ENCODE measurements around the gene NUMA1.

DNA sequence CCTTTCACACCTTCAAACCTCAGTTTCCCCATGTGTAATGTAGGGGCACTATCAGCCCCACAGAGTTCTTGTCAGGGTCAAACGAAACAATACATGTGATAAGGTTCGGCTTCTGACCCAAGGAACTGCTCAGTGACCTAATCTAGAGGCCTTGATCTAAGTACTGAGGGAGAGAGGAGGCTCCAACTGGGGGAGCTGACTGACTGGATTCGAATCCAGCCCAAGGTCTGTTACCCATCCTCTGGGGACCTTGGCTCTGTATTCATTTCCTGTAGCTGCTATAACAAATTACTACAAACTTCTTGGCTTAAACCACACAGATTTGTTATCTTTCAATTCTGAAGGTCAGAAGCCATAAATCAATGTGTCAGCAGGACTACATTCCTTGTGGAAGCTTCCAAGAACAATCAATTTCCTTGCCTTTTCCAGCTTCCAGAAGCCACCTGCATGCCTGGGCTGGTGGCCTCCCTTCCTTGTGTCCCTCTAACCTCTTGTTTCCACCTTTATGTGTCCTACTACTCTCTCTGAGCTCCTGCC lies 42.8 kb upstream of the NUMA1 start:
- TF ChIP-seq CTCF (IDR thresholded peaks at IDR 0.05) (no peak), POLR2A (IDR thresholded peaks at IDR 0.05) (no peak)
